K562 treated with DMSO at 1 percent for 12 hours (cell line): ENCODE results near the gene RBM5. TPM values are rescaled to one million over a fixed set of nuclear protein-coding genes. Genes with fewer than 3 reads are reported as not detected.

Experiments used
- total RNA-seq: library from RNA; unstranded; fragments of 300-600 nt; gene quantifications from 2 replicates; pipeline ENCODE4 v1.2.3, GENCODE V29; 2022; ENCODE audit not compliant: insufficient read depth

RBM5 gene
- total RNA-seq = 34.3 and 74.7 TPM in 2 replicates

DNA sequence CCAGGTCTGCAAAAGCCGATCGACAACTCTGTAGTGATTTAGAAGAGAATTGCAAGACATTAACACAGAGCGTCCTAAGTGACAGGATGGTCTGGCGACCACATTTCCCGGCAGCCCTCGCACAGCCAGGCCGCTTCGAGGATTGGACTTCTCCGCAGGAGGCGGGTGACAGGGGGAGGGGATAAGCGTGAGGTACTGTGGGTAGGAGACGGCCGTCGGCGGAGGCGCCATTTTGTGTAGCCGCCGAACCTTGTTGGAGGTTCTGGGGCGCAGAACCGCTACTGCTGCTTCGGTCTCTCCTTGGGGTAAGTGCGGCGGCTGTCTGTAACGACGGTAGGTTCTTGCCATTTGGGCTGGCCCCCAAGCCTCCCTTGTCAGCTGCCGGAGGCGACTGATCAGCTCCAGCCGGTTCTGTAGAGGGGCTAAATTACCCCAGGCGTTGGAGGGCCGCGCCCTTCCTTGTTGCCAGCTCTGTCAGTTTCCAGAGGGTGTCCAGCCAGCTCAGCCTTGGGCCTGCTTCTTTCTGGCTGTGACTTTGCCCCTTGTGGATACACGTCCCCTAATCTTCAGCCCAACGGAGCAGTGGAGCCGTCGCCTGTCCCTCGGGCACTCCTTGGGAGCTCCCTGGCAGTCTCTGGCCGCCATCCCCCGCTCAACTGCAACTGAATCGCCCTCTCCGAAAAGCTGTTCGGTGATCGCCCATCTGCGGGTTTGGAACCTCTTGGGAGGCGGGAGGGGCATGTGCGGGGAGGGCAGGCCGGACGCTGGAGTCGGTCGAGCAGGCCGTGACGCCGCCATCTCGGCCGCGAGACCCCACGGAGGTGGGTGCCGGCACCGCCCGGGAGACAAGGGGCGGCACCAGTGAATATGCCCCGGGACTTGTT is at the start of gene RBM5:
TSS of gene RBM5 (plus strand) at position 195 of the 884 bp plus-strand sequence. CDS start 1,516 bp downstream, outside the sequence.

DNA sequence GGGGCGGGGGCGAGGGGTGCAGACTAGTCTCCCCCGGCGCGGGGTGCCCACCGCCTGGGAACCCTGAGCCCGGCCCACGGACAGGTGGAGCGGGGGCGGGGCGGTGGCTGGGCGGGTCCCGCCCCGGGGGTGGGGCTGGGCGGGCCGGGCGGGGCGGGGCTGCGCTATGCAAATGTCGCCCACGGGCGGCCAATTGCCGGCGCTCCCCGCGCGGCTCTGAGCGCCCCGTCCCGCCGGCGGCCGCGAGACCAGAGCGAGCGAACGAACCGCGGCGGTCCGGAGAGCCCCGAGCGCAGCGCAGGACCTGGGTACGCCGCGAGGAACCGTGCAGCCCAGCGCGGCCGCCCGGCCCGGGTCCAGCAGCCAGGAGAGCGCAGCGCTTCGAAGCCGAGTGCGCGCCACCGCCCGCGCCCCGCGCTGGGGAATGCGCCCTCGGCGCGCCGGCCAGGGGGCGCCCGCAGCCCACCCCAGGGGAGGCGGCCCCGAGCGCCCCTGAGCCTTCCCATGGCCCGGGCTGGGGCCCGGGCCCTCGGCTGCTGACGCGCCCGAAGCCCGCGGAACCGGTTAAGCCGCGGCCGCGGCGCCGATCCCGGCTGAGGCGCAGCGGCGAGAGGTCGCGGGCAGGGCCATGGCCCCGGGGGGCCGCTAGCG is 66.2 kb downstream of the RBM5 start, which contains the start of gene SEMA3F:
TSS of gene SEMA3F (plus strand) at position 485 of the 651 bp plus-strand sequence. CDS start 4,299 bp downstream, outside the sequence.

Other genes starting within 250 kb of the RBM5 start
- gene TRAIP, start 232.4 kb upstream of the RBM5 start, total RNA-seq = 16.7 and 24.1 TPM in 2 replicates
- gene CAMKV, start 219.0 kb upstream of the RBM5 start, total RNA-seq = not detected in 2 replicates
- 1.7 and 7.2 TPM in 2 replicates for gene MST1R, start 185.0 kb upstream of the RBM5 start, total RNA-seq
- 11.1 and 13.7 TPM in 2 replicates for gene MON1A, start 159.1 kb upstream of the RBM5 start, total RNA-seq
- 23.7 and 45.8 TPM in 2 replicates for gene RBM6, start 148.8 kb upstream of the RBM5 start, total RNA-seq
- 1.2 and 3.0 TPM in 2 replicates for gene SEMA3F, start 66.4 kb downstream of the RBM5 start, total RNA-seq
- gene GNAT1, start 102.7 kb downstream of the RBM5 start, total RNA-seq = not detected in 2 replicates
- gene SLC38A3, start 116.4 kb downstream of the RBM5 start, total RNA-seq = not detected in 2 replicates
- gene GNAI2, start 147.3 kb downstream of the RBM5 start, total RNA-seq = 81.0 and 102 TPM in 2 replicates
- 4.2 and 4.3 TPM in 2 replicates for gene SEMA3B, start 180.2 kb downstream of the RBM5 start, total RNA-seq
- not detected in 2 replicates for gene LSMEM2, start 190.2 kb downstream of the RBM5 start, total RNA-seq
- 24.4 and 25.2 TPM in 2 replicates for gene IFRD2, start 203.5 kb downstream of the RBM5 start, total RNA-seq
- 5.7 and 8.2 TPM in 2 replicates for gene HYAL3, start 210.5 kb downstream of the RBM5 start, total RNA-seq
- gene NAA80, start 210.5 kb downstream of the RBM5 start, total RNA-seq = 11.4 and 12.5 TPM in 2 replicates
- gene HYAL1, start 214.7 kb downstream of the RBM5 start, total RNA-seq = 1.4 and 3.0 TPM in 2 replicates
- gene HYAL2, start 233.8 kb downstream of the RBM5 start, total RNA-seq = 13.7 and 15.2 TPM in 2 replicates
- gene TUSC2, start 239.3 kb downstream of the RBM5 start, total RNA-seq = 37.5 and 40.3 TPM in 2 replicates